Measurements from ENCODE around the gene FLNC.

Gene FLNC

DNA sequence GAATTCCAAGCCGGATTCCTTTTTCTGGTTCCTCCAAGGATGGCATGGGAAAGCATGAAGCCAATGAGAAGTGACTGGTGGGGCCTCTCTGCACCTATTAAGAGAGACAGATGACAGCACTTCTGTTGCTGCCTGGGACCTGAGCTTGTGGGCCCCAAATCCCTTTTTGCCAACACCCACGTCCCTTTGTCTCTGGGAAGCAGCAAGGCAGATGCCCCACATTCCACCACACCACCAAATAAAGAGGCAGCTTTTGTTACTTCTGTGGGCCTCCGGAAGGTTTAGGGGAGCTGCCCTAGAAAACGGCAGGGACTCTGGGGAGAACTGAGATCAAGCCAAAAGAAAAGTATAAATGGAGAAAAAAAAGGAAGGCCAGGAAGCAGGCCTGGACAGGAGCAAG, 35.1 kb upstream of the FLNC start:
- TF ChIP-seq, protein P1, sequence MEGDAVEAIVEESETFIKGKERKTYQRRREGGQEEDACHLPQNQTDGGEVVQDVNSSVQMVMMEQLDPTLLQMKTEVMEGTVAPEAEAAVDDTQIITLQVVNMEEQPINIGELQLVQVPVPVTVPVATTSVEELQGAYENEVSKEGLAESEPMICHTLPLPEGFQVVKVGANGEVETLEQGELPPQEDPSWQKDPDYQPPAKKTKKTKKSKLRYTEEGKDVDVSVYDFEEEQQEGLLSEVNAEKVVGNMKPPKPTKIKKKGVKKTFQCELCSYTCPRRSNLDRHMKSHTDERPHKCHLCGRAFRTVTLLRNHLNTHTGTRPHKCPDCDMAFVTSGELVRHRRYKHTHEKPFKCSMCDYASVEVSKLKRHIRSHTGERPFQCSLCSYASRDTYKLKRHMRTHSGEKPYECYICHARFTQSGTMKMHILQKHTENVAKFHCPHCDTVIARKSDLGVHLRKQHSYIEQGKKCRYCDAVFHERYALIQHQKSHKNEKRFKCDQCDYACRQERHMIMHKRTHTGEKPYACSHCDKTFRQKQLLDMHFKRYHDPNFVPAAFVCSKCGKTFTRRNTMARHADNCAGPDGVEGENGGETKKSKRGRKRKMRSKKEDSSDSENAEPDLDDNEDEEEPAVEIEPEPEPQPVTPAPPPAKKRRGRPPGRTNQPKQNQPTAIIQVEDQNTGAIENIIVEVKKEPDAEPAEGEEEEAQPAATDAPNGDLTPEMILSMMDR (IDR thresholded peaks at IDR 0.05) = no peak

DNA sequence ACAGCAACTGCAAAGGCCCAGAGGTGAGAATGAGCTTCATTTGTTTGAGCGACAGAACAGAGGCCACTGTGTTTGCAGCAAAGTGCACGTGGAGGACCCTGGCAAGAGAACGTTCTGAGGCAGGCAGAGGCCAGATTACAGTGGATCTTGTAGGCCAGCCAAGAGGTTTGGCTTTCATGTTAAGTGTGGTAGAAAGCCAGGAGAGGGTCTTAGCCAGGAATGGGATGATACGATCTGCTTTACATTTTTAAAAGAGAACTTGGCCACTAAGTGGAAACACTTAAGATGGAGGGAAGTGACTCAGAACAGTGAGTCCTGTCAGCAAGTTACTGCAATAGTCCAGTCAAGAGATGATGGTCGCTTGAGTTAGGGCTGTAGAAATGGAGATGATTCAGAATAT, 33.9 kb upstream of the FLNC start:
- no peak for DNase-seq
- H3K4me3 ChIP-seq = no peak overlapping the region
- no peaks in the 10 kb centered on the region for H3K27me3 ChIP-seq
- H3K4me1 ChIP-seq = peaks cover 0 to 15% (median 12%) of the 10 kb centered on the region in 4 donors
- TF ChIP-seq, protein P1 (IDR thresholded peaks at IDR 0.05) = no peak
- intact Hi-C loops (cut with DNase I; ENCODE audit: low total_unique reads) = no loop called here
- no peaks in the 10 kb centered on the region for H3K9me3 ChIP-seq
- H3K36me3 ChIP-seq = peaks cover 0 to 4% (median 0%) of the 10 kb centered on the region in 3 donors
- H3K27ac ChIP-seq = no peak overlapping the region

More for the DNA sequence above, 35.1 kb upstream of the FLNC start:
- intact Hi-C loops (cut with DNase I; ENCODE audit: low total_unique reads) = no loop called here
- Histone ChIP-seq H3K9me3 (no peaks in the 10 kb centered on the region), H3K4me3 (no peak overlapping the region), H3K36me3 (no peaks in the 10 kb centered on the region), H3K27ac (no peak overlapping the region), H3K27me3 (no peaks in the 10 kb centered on the region), H3K4me1 (peaks cover 0 to 23% (median 18%) of the 10 kb centered on the region in 4 donors)
- DNase-seq = no peak

DNA sequence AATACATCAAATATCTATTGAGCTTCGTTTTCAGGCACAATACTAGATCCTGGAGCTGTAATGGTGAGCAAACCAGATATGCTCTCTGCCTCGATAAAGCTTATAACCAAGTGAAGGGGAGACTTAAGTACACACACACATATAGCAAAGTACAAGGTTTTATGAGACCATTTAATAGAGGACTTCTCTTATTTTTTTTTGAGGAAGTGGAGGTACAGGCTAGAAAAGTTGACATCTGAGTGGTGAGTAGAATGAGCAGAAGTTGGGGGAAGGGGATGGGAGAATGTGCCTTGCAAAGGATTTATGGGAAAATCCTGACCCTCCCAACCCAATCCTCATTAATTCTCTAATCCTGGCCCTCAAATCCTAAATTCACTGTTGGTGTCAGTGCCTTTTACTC, 30.8 kb upstream of the FLNC start:
- H3K36me3 ChIP-seq = peaks cover 0 to 6% (median 0%) of the 10 kb centered on the region in 3 donors
- H3K27me3 ChIP-seq = no peaks in the 10 kb centered on the region
- no peak overlapping the region for H3K27ac ChIP-seq
- intact Hi-C loops (cut with DNase I; ENCODE audit: low total_unique reads) = no loop called here
- TF ChIP-seq, protein P1 (IDR thresholded peaks at IDR 0.05) = no peak
- no peak for DNase-seq
- no peaks in the 10 kb centered on the region for H3K9me3 ChIP-seq
- H3K4me3 ChIP-seq = no peak overlapping the region
- H3K4me1 ChIP-seq = no peaks in the 10 kb centered on the region

DNA sequence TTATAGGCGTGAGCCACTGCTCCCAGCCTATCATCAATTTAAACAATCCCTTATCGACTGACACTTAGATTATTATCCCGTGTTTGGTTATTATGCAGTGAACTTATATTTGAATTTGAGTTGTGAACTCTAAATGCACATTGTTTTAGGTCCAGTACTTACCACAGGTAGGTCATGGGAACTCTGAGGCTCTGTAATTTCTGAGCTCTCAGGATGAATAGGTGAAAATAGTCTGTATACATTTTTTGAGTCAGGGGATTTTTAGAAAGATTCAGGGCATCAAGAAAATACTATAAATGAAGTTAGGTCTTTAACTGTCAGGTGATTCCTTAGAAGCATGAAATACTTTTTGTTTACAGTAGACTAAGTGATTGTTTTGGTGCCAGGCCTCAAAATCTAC, 29.6 kb upstream of the FLNC start:
- intact Hi-C loops (cut with DNase I; ENCODE audit: low total_unique reads) = no loop called here
- no peak for DNase-seq
- H3K9me3 ChIP-seq = no peaks in the 10 kb centered on the region
- peaks cover 0 to 17% (median 9%) of the 10 kb centered on the region in 3 donors for H3K36me3 ChIP-seq
- H3K27ac ChIP-seq = no peak overlapping the region
- no peak overlapping the region for H3K4me3 ChIP-seq
- TF ChIP-seq, protein P1 (IDR thresholded peaks at IDR 0.05) = no peak
- H3K27me3 ChIP-seq = no peaks in the 10 kb centered on the region
- no peaks in the 10 kb centered on the region for H3K4me1 ChIP-seq

DNA sequence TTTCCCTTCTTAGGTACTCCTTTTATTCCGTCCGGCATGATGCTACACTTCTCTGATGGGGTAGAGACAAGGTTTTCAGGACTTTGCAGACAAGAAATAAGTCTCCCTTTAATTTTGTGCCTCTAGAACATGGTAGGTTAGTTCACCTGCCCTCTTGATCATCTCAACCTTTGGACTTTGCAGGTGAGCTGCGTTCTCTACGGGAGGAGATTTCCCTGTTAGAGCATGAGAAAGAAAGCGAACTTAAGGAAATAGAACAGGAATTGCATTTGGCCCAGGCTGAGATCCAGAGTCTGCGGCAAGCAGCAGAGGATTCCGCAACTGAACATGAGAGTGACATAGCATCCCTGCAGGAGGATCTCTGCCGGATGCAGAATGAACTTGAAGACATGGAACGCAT, 29.2 kb upstream of the FLNC start:
- intact Hi-C loops (cut with DNase I; ENCODE audit: low total_unique reads) = no loop called here
- Histone ChIP-seq H3K9me3 (no peaks in the 10 kb centered on the region), H3K36me3 (peaks cover 0 to 21% (median 13%) of the 10 kb centered on the region in 3 donors), H3K4me1 (no peaks in the 10 kb centered on the region), H3K27ac (no peak overlapping the region), H3K27me3 (no peaks in the 10 kb centered on the region), H3K4me3 (no peak overlapping the region)
- TF ChIP-seq, protein P1 (IDR thresholded peaks at IDR 0.05) = no peak
- DNase-seq = no peak
